NOMO-1 treated with DMSO at 0.1 percent for 48 hours (cell line): ENCODE measurements around the gene JMY.

Experiments used
- DNase-seq: peaks from one replicate; lab custom pipeline; 2025; ENCODE audit not compliant: unreplicated experiment; lab: John Stamatoyannopoulos, UW

JMY gene

DNA sequence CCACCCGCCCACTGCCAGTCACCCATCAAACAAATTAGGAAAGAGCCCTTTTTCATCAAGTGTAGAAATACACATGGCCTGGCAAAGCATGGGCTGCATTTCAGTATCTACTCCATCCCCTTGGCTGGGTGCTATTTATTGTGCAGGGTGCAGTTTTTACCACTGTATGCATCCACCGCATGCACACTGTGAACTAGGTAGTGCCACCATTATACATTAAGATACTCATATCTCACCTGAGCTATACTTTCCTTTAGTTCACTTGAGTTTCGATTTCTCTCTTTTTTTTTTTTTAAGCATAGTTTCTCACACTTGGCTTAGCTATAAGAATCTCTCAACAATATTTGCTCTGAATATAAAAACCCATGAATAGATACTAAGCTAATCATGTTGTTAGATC lies 49.4 kb downstream of the JMY start:
- DNase-seq, result no peak

DNA sequence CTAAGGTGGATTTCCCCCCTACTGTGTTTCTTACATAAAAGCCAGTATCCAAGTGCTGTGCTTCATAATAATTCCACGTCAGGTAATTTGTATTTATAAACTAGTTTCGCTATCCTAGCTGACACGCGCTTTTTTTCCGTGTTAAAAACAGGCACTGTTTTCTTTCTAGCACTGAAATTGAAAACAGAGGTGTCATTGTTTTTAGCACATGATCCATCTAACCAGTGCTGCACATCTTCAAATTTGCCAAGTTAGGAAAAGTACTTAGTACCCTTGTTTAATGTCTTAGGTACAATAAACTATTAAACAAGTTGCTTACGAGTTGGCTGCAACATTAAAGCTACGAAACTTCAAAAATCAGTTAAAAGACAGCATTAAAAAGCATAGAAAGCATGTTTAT lies 49.9 kb downstream of the JMY start:
- no peak for DNase-seq

- DNase-seq, result no peak
Observed at GRCh38 chr5:79287380-79287779, 51.4 kb downstream of the JMY start.

DNA sequence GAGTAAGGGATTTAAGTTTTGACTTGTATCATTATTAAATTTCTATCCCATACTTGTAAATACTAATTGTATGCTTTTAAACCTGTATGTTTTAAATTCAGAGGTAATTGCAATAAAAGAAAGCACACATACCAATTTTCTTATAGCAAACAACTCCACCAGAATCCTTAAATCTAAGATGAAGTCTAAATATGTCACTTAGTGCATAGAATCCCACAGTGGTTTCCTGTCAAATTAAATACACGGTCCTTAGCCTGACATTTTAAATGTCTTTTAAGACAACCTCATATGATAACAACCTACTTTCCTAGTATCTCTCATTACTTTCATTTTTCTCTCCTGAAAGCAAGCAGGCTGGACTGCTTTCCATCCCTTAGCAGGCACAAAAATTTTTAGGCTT lies 52.0 kb downstream of the JMY start:
- DNase-seq, result no peak

GRCh38 chr5:79295029-79295428 lies 59.1 kb downstream of the JMY start:
- peak; percentile 80 for DNase-seq

DNA sequence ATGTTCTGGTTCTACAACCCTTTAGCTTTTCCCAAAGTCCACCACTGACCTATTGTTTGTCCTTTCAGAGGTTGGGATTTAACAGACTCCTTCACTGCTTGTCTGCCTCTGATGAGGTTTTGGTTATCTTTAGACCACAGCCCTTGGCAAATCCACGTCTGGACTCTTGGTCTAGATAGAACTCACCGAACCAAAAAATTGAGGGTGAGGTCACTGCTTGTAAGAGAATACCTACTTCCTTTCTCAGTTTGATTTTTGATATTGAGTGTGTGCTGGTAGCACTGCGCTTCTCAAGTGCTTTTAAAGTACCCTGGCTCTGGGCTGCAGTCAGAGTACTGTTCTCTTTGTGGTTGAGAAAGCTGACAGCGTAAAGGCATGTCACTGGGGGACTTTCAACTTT lies 61.7 kb downstream of the JMY start:
- DNase-seq, result no peak

- DNase-seq, result no peak
Observed at GRCh38 chr5:79301046-79301712, 65.2 kb downstream of the JMY start.

DNA sequence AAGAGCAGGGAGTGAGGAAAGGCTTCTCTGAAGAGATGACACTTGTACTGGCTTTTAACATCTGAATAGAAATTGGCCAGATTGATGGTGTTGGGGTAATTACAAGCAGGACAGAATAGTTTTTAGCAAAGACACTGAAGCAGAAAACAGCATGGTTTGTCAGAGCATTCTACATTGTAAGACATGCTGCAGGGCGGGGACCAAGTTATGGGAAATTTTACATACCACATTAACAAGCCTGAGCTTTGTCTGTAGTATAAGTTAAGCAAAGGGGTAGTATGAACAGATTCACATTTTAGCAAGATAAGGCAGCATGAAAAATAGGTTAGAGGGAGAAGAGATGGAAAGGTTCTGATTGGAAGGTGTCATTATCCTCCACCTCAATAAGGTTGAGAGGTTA lies 66.5 kb downstream of the JMY start:
- DNase-seq, result no peak

DNA sequence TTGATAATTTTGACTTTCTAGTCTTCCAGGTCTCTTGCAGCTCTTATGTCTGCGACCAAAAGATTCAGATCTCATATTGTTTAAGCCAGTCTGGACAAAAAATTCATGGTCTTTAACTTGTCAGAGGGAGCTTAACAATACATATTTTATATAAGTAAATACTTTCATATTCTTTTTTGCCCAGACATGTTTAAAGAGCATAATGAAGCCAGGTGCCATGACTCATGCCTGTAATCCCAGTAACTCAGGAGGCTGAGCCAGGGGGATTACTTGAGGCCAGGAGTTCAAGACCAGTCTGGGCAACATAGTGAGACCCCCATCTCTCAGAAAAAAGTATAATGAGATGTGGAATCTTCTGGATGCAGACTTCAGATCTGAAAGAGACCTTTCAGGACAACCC lies 69.8 kb downstream of the JMY start:
- no peak for DNase-seq

DNA sequence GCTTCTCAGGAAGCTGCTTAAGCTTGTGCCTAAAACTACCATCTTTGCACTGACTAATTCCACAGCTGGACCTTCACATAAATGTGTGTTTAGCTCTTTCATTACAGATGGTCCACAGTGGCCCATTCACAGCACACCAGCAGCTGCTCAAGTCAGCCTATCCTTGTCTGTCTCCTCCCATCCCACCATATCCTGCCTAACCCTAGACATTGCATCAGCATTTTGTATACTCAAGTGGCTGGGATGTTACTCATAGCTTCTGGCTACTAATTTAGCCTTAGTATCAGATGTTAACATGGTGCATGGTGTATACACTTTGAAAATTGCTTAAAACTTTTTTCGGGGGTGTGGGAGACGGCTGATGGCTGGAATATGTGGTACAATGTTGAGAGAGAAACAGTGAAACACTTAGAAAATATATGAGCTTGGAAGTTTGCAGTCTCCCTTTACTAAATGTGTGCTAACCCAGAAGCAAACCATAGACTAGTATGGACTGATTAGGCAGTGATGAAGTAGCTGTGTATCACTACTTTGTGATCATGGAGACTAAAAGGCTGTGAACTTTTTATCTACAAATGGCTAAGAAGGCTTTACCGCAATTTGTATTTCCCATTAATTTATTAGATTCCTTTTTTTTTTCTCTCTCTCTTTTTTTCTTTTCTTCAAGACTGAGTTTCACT lies 83.1 kb downstream of the JMY start:
- DNase-seq, result no peak

DNA sequence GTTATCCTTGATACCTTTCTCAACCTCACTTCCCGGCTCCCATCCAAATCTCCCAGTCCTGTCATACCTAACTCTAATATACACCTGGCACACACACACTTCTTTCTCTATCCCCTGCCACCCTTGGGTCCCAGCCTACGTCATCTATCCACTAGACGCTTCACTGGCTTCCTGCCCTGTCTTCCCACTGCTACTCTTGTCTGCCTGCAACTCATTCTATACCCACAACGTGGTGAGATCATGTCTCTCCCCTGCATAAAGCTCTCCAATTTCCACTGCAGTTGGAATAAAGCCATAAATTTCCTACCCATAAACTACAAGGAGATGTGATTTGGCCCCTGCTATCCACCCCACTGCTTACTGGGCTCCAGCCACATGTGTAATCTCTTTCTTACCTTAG lies 93.5 kb downstream of the JMY start:
- DNase-seq, result no peak

DNA sequence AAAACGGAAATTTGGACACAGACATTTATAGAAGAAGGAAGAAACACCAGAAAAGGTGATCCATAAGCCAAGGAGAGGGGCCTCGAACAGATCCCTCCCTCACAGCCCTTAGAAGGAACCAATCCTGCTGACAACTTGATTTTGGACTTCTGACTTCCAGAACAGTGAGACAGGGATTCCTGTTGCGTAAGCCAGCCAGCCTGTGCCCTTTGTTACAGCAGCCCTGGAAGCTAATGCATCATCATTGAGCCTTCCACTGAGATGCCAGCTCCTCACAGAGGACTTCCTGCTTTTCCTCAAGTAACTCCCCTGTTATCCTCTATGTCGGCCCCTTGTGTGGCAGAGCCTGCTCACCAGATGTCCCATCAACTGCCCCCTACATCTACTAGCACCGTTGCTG lies 94.1 kb downstream of the JMY start:
- DNase-seq, result no peak

- DNase-seq, result no peak
Observed at GRCh38 chr5:79333852-79334557, 98.1 kb downstream of the JMY start.

- DNase-seq, result no peak
Observed at GRCh38 chr5:79346420-79346824, 110.5 kb downstream of the JMY start.

GRCh38 chr5:79349047-79349446 lies 113.1 kb downstream of the JMY start:
- DNase-seq, result no peak

- no peak for DNase-seq
Observed at GRCh38 chr5:79349881-79350280, 114.0 kb downstream of the JMY start.

DNA sequence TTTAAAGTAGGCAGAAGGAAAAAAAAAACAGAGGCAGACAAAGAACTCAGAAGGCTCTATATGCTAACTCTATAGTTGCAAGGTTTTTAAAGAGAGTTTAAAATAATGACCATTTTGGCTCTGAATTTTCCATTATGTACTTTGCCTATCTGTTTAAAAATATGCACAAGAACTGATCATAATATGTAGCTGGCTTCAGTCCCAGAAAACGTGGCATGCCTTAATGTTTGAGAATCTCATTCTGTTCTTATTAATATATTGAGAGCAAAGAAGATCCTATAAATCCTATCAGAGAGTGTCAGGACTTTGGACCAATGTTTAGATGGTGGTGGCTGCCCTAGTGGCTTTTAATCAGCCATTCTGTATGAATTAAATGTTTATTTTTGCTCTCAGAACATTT lies 121.5 kb downstream of the JMY start:
- DNase-seq, result no peak
